HG02642 (cell line): ENCODE measurements around the gene HOXB5.

Experiments used
- ATAC-seq: cut with Tn5 transposase; IDR thresholded peaks from one replicate; pipeline ENCODE4 v1.9.1; 2021; ENCODE audit warnings: mild to moderate bottlenecking; ENCODE audit not compliant: unreplicated experiment, poor library complexity

The HOXB5 gene

DNA sequence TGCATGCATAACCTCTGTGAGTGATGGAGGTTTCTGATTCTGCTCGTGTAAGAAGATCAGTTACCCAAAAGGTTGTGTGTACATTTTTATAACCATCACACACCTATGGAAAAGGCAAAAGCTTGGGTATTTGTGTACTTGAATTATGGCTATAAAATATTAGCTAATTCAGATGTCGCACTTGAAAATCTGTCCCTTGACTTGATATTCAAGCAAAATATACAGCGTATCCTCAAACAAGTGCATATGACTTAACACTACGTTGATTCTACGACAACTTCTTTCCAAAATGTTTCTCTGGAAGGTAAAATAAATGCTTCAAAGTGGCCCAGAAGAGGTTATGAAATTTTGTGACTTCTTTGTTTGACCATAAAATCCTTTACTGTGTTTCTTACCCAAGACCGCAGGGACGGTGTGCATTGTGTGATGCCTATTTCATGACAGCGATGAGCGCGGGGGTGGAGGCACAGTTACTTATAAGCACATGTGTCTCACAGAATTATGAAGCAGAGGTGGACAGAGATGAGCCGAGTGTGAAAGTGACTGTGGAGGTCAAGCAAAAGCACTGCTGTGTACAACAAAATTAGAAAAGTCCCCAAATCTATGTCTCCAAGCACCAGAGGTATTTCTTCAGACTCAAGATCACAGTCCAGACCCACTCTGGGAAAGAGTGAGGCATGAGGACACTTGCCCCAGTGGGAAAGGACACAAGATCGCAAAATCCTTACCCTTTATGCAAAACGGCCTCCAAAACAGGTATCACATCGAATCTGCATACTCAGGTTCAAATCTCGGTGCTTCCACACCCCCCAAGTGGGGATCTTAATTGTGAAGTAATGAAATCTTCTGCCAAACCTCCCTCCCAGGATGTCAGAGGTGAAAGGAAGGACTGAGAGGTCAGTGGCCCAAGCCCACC, 36.7 kb upstream of the HOXB5 start:
- ATAC-seq, result no peak

GRCh38 chr17:48629411-48629759, 35.8 kb upstream of the HOXB5 start:
- ATAC-seq, result no peak

GRCh38 chr17:48628649-48629410, 35.3 kb upstream of the HOXB5 start:
- no peak for ATAC-seq

- no peak for ATAC-seq
These were observed 34.3 kb upstream of the HOXB5 start for GRCh38 chr17:48627623-48628521.

DNA sequence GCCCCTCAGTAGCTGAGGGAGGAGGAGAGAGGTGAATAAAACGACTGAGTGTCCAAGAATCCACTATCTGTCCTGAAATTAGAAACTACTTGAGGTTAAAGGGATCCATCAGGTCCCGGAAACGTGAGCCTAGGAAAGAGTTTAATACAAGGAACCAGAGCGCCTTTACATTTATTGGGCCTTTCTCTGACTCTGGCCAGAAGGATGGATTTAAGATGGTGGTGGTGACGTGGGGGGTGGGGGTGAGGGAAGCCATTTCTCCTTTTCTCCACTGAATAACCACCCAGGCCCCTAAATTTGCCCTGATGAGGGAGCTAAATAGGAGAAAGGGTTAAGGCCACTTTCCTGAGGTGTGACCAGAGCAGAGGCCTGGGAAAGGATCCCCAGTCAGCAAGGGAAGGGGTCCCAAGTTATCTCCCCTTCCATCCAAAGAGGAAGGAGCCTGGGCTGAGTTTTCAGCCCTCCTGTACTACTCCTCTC, 33.6 kb upstream of the HOXB5 start:
- ATAC-seq, result no peak

DNA sequence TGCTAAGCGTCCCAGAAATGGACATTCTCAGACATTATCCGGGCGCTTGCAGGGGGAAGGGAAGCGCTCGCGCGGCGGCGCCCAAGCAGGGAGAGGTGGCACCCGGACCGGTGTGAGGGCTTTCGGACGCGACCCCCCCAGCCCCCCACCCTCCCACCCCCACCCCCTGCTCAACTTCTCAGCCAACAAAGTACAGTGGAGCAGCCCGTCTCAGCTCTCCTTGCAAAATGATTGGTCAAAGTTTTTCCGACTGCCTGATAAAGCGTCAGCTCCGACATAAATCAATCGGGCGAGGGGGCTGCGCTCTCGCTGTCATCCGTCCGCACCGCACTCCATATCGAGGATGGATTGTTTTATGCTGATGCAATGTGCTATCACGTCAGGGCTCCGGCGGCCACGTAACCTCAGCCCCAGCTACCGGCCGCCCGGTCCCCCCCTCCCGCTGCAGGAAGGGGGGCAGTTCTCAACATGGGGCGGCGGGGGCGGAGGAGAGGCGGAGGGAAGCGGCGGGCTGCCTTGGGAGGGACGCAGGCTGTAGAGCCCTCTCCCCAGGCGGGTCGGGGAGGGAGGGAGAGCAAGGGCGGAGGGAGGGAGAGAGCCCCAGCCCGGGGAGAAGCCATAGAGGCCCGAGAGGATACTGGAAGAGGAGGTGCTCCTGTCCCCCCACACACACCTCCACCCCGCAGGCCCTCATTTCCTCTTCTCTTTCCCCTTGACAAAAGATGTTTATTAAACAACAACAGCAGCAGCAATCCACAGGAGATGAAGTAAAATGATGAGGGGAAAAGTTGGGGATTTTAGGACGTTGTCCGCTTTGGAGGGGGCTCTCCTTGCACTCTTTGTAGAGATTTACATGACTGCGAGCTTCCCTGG, 32.9 kb upstream of the HOXB5 start, which contains the start of gene HOXB9:
Gene HOXB9 (minus strand): TSS at position 114 of the 873 bp plus-strand sequence. CDS start 89 bp downstream, at position 25.
- no peak for ATAC-seq

DNA sequence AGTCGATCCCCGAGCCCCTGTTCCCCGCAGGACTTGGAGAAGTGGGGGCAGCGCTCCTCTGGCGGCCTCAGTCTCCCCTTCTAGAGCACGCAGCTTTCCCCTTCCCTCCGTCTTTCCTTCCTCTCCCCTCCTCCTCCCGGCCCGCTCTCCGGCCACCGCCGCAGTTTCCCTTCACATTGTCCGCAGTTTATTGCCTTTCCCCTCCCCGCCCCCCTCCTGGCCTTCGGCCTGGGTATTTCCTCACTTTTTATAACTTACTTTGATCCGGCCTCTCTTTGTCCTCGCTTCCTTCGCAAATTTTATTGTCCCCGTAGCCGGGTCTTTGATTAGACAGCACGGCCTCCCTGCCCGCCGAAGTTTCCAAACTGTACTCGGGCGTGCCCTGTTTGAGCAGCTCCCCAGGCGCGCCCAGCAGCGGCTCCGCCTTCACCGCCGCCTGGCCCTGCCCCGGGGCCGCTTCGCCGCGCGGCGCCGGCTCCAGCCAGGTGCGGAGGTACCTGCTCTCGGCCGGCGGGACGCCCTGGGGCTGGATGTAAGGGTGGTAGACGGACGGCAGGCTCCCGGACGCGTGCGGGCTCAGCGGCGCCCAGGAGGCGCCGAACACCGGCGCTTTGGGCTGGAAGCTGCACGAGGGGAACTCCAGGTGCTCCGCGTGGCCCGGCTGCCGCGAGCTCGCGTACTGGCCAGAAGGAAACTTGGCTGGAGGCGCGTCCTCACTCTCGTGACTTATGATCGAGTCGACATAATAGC, 32.1 kb upstream of the HOXB5 start:
- no peak for ATAC-seq

GRCh38 chr17:48624544-48625494, 31.2 kb upstream of the HOXB5 start:
- no peak for ATAC-seq

GRCh38 chr17:48624118-48624517, 30.5 kb upstream of the HOXB5 start:
- ATAC-seq, result no peak

DNA sequence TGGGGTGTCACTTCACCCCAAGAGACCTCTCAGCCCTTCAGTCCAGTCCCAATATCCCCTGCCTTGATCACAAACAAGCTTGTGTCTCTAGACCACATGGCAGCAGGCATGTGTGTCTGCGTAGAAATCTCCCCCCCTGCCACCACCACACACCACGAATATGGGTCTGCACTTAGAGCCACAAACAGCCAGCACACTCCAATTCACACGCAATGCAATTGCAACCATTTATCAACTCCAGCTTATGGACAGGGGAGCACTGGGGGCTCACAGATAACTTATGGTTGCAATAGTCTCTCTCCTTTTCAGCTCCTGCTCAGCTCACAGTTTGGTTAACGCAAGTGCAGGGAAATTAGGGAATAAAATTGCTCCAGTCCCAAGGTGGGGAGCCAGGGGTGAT, 30.0 kb upstream of the HOXB5 start:
- ATAC-seq, result no peak

- ATAC-seq, result no peak
These were observed 29.3 kb upstream of the HOXB5 start for GRCh38 chr17:48622857-48623256.

- ATAC-seq, result no peak
These were observed 28.1 kb upstream of the HOXB5 start for GRCh38 chr17:48621410-48622392.

DNA sequence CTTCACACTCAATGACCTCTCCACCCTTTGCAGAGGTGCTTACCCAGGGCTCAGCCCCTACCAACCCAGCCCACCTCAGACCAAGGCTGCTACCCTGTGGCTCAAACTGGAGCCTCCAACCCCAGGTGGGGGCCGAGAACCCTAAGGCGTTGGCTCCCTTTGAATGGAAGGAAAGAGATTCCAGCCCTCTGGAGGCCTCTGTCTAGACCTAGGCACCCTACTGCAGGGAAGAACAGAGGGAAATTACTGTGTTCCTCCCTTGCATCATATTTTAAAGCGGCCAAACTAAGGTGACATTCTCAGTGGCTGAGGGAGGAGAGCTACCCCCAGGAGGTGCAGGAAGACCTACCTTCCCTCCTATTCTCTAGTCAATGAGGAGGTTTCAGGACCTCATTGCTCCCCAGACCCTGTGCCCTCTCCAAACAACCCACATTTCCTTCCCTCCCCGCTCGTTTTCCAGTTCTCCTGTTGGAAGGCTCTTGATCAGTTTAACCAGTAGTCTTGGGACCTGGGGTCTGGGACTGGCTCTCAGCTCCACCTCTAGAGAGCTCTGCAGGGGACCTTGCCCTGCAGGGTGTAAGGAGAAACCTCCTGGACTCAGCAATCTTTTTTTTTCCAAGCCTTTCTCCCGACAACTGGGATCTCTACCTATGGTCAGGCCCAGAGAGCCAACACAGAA, 27.0 kb upstream of the HOXB5 start:
- ATAC-seq, result no peak

- no peak for ATAC-seq
These were observed 26.4 kb upstream of the HOXB5 start for GRCh38 chr17:48619826-48620449.

- no peak for ATAC-seq
These were observed 24.8 kb upstream of the HOXB5 start for GRCh38 chr17:48618256-48618896.
